Large intestine (tissue), 3 donors: ENCODE measurements around the gene RYR1. TPM values are rescaled to one million over a fixed set of nuclear protein-coding genes. Genes with fewer than 3 reads are reported as not detected.

Experiments
- DNase-seq, 2 donors: peaks; one replicate each; pipeline versions ENCODE4 v3.0.0 to v3.0.0-alpha.2; 2013
- H3K27ac ChIP-seq: one replicate; pipeline ENCODE4 v1.5.1; 2013; ENCODE audit warnings: low read length
- H3K27me3 ChIP-seq: 2 replicates; pipeline ENCODE4 v1.6.1; 2013; ENCODE audit warnings: low read length; ENCODE audit not compliant: control insufficient read depth, insufficient read depth
- H3K36me3 ChIP-seq: 2 replicates; pipeline ENCODE4 v1.6.1; 2013; ENCODE audit warnings: low read length; ENCODE audit not compliant: control insufficient read depth, insufficient read depth
- H3K4me1 ChIP-seq: one replicate; pipeline ENCODE4 v1.6.1; 2013; ENCODE audit warnings: low read length; ENCODE audit not compliant: control insufficient read depth, insufficient read depth
- H3K4me3 ChIP-seq: one replicate; pipeline ENCODE4 v1.5.1; 2013; ENCODE audit warnings: low read length
- H3K9me3 ChIP-seq: one replicate; pipeline ENCODE4 v1.6.1; 2013; ENCODE audit warnings: mild to moderate bottlenecking, low read depth, low read length, moderate library complexity; ENCODE audit not compliant: control insufficient read depth
- WGBS: methylation state at CpG from one replicate; pipeline ENCODE4 v1.1.5; 2013; ENCODE audit warnings: low lambda C conversion rate; ENCODE audit not compliant: insufficient coverage; 5-methylcytosine and 5-hydroxymethylcytosine counted together
- polyA plus RNA-seq: library from polyadenylated mRNA; unstranded; fragments of 120-200 nt; gene quantifications from one replicate; pipeline ENCODE4 v1.2.1, GENCODE V29; 2013

RYR1 gene
- polyA plus RNA-seq, 1 donor = 2.9 TPM

DNA sequence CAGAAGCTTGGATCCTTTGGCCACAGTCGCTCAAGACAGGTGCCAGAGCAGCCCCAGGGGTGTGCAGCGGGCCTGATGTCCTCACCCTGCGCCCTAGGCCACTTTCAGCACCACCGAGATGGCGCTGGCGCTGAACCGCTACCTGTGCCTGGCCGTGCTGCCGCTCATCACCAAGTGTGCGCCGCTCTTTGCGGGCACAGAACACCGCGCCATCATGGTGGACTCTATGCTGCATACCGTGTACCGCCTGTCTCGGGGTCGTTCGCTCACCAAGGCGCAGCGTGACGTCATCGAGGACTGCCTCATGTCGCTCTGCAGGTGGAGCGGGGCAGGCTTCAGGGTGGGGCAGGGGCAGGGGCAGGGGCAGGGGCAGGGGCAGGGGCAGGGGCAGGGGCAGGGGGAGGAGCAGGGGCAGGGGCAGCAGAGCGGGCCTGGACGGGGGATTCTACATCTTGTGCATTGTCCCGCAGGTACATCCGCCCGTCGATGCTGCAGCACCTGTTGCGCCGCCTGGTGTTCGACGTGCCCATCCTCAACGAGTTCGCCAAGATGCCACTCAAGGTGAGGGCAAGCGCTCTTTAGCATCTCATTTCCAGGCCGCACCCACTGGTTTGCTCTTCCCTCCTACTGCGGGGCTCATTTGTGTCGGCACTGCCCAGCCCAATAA lies 69.1 kb downstream of the RYR1 start:
- Histone ChIP-seq H3K36me3 (no peaks in the 10 kb centered on the region), H3K4me3 (no peak overlapping the region), H3K4me1 (no peaks in the 10 kb centered on the region), H3K27ac (no peak overlapping the region), H3K27me3 (peaks cover 2% of the 10 kb centered on the region), H3K9me3 (peaks cover 5% of the 10 kb centered on the region)
- no CpG with 5 or more reads among the region's 41 CpGs for WGBS
- DNase-seq = no peak

DNA sequence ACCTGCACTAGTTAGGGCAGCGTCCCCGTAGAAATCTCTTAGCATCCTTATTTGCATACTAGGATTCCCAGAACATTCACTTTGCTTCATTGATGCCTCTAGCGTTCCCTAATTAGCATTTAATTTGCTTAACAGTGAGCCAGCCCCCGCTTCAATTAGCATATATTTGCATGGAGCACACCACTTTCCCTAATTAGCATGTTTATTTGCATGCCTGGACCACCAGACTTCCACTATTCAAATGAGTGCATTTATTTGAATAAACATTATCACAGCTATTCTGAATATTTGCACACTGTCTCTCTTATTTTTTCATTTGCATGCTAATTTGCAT lies 69.6 kb downstream of the RYR1 start:
- no peak for DNase-seq
- no peak overlapping the region for H3K4me3 ChIP-seq
- H3K27ac ChIP-seq = no peak overlapping the region
- H3K4me1 ChIP-seq = no peaks in the 10 kb centered on the region
- WGBS = 100% methylated on average over 2 of the region's 4 CpGs
- peaks cover 2% of the 10 kb centered on the region for H3K27me3 ChIP-seq
- H3K36me3 ChIP-seq = no peaks in the 10 kb centered on the region
- H3K9me3 ChIP-seq = peaks cover 5% of the 10 kb centered on the region

DNA sequence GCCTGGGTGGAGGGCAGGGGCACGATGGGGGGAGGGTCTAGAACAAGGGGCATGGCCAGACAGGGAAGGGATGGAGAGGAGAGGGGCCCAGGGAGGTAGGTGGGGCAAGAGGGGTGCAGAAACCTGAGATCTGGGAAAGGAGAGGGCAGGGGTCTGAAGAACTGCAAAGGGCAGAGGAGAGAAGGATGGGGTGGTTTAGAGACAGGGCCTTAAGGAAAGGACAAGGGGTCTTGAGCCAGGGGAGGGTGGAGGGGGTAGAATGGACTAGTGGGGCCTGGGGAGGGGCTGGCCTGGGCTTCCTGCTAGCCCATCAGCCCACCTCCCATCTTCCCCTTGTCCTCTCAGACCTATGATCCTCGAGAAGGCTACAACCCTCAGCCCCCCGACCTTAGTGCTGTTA lies 72.5 kb downstream of the RYR1 start:
- H3K9me3 ChIP-seq = peaks cover 5% of the 10 kb centered on the region

DNA sequence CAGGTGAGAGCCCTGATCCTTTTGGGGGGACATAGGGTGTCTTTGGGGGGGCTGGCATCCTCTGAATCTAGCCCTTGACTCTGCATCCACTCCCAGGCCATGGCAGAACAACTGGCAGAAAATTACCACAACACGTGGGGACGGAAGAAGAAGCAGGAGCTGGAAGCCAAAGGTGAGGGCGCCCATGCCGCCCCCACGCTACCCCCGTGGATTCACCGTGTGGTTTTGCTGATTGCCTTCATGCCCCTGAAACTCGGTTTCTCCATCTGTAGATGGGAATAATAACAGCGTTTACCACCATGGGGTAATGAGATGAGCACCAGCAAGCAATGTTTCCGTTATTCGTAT lies 72.9 kb downstream of the RYR1 start:
- H3K4me3 ChIP-seq = no peak overlapping the region

More for the DNA sequence above, 72.5 kb downstream of the RYR1 start:
- no peak overlapping the region for H3K27ac ChIP-seq
- 67% methylated on average over 1 of the region's 3 CpGs for WGBS
- no peak overlapping the region for H3K4me3 ChIP-seq
- peaks cover 2% of the 10 kb centered on the region for H3K27me3 ChIP-seq
- H3K36me3 ChIP-seq = no peaks in the 10 kb centered on the region
- no peak for DNase-seq
- no peaks in the 10 kb centered on the region for H3K4me1 ChIP-seq

DNA sequence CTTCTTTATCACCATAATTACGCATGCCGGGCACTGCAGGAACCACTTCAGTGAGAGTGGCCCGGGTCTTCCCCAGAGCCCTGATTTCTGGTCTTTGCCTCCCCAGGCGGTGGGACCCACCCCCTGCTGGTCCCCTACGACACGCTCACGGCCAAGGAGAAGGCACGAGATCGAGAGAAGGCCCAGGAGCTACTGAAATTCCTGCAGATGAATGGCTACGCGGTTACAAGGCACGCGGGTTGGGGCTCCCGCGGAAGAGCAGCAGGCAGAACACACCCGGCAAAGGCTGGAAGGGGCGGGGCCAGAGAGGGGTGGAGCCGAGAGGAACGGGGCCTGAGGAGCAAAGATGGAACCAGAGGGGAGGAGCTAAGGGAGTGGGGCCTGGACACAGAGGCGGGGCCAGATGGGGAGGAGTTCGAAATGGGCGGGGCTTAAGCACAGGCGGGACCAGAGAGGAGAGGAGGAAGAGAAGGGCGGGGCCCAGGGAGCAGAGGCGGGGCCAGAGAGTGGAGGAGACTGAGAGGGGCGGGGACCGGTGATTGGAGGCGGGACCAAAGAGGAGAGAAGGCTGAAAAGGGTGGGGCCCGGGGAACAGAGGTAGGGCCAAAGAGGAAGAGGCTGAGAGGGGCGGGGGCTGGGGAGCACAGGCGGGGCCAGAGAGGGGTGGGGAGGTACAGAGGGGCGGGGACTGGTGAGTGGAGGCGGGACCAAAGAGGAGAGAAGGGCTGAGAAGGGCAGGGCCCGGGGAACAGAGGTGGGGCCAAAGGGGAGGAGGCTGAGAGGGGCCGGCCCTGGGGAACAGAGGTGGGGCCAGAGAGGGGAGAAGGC lies 73.4 kb downstream of the RYR1 start:
- Histone ChIP-seq H3K4me1 (no peaks in the 10 kb centered on the region), H3K27me3 (peaks cover 2% of the 10 kb centered on the region), H3K36me3 (no peaks in the 10 kb centered on the region), H3K9me3 (peaks cover 5% of the 10 kb centered on the region), H3K27ac (no peak overlapping the region), H3K4me3 (no peak overlapping the region)
- 40% methylated on average over 1 of the region's 35 CpGs for WGBS
- DNase-seq = peak; percentile 43 to 84

More for the DNA sequence above, 72.9 kb downstream of the RYR1 start:
- Histone ChIP-seq H3K27me3 (peaks cover 2% of the 10 kb centered on the region), H3K27ac (no peak overlapping the region), H3K4me1 (no peaks in the 10 kb centered on the region), H3K9me3 (peaks cover 5% of the 10 kb centered on the region), H3K36me3 (no peaks in the 10 kb centered on the region)
- no CpG with 5 or more reads among the region's 11 CpGs for WGBS
- no peak for DNase-seq

DNA sequence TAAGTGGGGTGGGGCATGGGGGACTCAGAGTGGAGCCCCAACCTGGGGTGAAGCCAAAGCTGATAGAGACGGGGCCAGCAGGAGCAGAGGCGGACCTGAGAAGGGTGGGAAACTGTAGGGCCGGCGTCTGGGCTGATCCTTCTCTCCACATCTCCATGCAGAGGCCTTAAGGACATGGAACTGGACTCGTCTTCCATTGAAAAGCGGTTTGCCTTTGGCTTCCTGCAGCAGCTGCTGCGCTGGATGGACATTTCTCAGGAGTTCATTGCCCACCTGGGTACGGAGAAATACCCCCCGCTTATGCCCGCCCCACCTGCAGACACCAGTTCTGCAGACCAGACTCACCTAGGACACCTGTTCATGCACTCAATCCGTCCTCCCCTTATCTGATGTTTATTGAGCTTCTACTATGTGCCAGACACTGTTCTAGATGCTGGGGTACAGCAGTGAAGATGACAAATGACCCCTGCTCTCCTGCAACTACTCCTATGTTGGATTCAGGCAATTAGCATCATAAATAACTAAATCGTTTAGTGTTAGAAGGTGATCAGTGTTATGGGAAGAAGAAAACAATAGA lies 74.1 kb downstream of the RYR1 start:
- Histone ChIP-seq H3K4me1 (no peaks in the 10 kb centered on the region), H3K36me3 (no peaks in the 10 kb centered on the region), H3K27me3 (peaks cover 2% of the 10 kb centered on the region), H3K9me3 (peaks cover 2% of the 10 kb centered on the region), H3K4me3 (no peak overlapping the region), H3K27ac (no peak overlapping the region)
- WGBS = 86% methylated on average over 1 of the region's 12 CpGs
- no peak for DNase-seq

DNA sequence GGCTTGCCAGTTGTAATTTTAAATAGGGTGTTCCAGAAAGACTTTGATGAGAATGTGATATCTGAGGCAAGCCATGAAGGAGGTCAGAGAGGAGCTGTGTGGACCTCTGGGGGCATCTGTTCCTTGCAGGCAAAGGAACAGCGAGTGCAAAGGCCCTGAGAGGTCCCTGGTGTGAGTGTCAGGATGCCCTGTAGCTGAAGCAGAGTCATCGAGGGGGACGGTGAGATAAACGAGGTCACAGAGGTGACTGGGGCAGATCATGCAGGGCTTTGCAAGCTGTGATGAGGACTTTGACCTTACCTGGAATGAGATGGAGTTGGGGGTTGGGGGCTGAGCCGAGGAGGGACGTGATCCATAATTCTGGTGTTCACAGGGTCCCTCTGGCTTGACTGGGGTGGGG lies 75.0 kb downstream of the RYR1 start:
- Histone ChIP-seq H3K36me3 (no peaks in the 10 kb centered on the region), H3K4me3 (no peak overlapping the region), H3K27ac (no peak overlapping the region), H3K27me3 (peaks cover 2% of the 10 kb centered on the region), H3K9me3 (peaks cover 2% of the 10 kb centered on the region), H3K4me1 (no peaks in the 10 kb centered on the region)
- no CpG with 5 or more reads among the region's 6 CpGs for WGBS
- no peak for DNase-seq

DNA sequence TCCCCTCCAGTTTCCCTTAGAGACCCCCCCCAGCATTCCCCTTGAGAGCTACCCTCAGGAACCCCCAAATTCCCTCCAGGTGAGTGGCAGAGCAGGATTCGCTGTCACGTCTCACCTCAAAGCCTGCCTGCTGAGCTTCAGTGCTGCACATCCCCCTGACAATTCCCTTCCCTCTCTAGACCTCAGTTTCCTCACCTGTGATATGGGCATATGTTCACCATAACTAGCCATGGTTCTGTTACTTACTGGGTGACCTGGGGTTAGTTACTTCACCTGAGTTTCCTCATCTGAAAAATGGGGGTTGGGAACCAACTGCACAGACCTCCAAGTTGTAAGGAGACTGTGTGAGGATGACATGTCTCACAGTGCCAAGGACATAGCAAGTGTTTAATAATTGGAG lies 75.5 kb downstream of the RYR1 start:
- Histone ChIP-seq H3K27ac (no peak overlapping the region), H3K4me3 (no peak overlapping the region), H3K4me1 (no peaks in the 10 kb centered on the region), H3K27me3 (peaks cover 2% of the 10 kb centered on the region), H3K9me3 (peaks cover 2% of the 10 kb centered on the region), H3K36me3 (no peaks in the 10 kb centered on the region)
- DNase-seq = no peak
- no CpG with 5 or more reads among the region's 2 CpGs for WGBS

DNA sequence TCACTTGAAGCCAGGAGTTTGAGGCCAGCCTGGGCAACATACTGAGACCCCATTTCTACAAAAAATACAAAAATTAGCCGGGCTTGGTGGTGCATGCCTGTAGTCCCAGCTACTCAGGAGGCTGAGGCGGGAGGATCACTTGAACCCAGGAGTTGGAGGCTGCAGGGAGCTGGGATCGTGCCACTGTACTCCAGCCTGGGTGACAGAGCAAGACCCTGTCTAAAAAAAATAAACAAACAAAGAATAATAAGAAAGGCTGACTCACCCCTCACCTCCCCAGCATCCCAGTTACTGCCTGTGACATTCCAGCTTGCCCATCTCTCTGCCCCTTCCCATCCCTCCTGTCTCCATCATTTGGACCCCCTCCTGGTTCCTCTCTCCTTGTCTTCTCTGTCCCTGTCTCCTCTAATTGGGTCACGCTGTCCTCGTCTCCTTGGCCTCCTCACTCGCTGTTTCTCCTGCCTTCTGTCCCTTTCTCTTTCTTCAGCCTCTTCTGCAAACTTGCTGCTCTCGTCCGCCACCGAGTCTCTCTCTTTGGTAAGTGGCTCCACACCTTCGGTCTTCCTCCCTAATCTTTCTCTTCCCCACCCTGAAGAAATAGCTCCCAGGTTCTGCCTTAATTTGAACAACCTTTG lies 77.7 kb downstream of the RYR1 start:
- H3K4me1 ChIP-seq = no peaks in the 10 kb centered on the region
- peaks cover 2% of the 10 kb centered on the region for H3K9me3 ChIP-seq
- H3K27ac ChIP-seq = no peak overlapping the region
- no peaks in the 10 kb centered on the region for H3K36me3 ChIP-seq
- no peak for DNase-seq
- no peak overlapping the region for H3K4me3 ChIP-seq
- 70% methylated on average over 3 of the region's 10 CpGs for WGBS
- peaks cover 1% of the 10 kb centered on the region for H3K27me3 ChIP-seq

DNA sequence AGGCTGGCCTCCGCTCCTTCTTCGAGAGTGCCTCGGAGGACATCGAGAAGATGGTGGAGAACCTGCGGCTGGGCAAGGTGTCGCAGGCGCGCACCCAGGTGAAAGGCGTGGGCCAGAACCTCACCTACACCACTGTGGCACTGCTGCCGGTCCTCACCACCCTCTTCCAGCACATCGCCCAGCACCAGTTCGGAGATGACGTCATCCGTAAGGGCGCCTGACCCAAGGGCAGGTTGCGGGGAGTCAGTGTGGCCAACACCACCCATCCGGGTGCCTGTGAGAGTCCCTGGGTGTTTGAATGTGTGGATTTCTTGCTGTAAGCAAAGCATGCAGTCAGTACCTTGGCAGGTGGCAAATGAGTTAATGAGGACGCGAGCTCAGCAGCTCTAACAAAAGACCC lies 78.8 kb downstream of the RYR1 start:
- no CpG with 5 or more reads among the region's 19 CpGs for WGBS
- Histone ChIP-seq H3K27me3 (no peaks in the 10 kb centered on the region), H3K36me3 (no peaks in the 10 kb centered on the region)

More for the DNA sequence above, 78.8 kb downstream of the RYR1 start:
- Histone ChIP-seq H3K4me3 (no peak overlapping the region), H3K9me3 (no peaks in the 10 kb centered on the region), H3K27ac (no peak overlapping the region), H3K4me1 (no peaks in the 10 kb centered on the region)
- no peak for DNase-seq
